K562 (cell line): ENCODE data around the gene NDUFB7. TPM values are rescaled to one million over a fixed set of nuclear protein-coding genes. Genes with fewer than 3 reads are reported as not detected.

Source experiments
- ADNP ChIP-seq: fragments of 200-800 bp; sonication (Bioruptor generic); IDR thresholded peaks from 2 replicates; pipeline ENCODE4 v1.6.1; 2016; ENCODE audit warnings: missing genetic modification characterization, missing compliant biosample characterization
- BRCA1 ChIP-seq, 2 experiments: fragments of 450-650 bp in 1 of 2; sonication (generic) in 1 of 2; formaldehyde crosslinking in 1 of 2; IDR thresholded peaks; 2 replicates each; pipeline versions ENCODE4 v1.5.0 to v1.6.1; 2017 to 2020; ENCODE audit warnings: mild to moderate bottlenecking in 1 of 2, missing genetic modification reagents in 1 of 2
- CBX8 ChIP-seq: fragments of 200-600 bp; sonication (generic); IDR thresholded peaks from 2 replicates; pipeline ENCODE4 v1.6.1; 2012; ENCODE audit warnings: borderline replicate concordance, mixed run types, low read depth, mild to moderate bottlenecking, moderate library complexity, mixed read lengths, low read length, control low read depth, inconsistent platforms; ENCODE audit not compliant: poor library complexity, severe bottlenecking; ENCODE audit errors: extremely low read depth
- DMBX1 ChIP-seq: fragments of 250-450 bp; sonication (Bioruptor Pico); IDR thresholded peaks from 2 replicates; pipeline ENCODE4 v1.8.0; 2022; ENCODE audit warnings: inconsistent platforms, mild to moderate bottlenecking, moderate library complexity, borderline replicate concordance
- EP400 ChIP-seq: fragments of 450-650 bp; IDR thresholded peaks from 2 replicates; pipeline ENCODE4 v1.6.1; 2017; ENCODE audit warnings: antibody characterized with exemption, mild to moderate bottlenecking, moderate library complexity
- ETS1 ChIP-seq: conservative IDR thresholded peaks from 2 replicates; pipeline ENCODE4 v1.6.1; 2011; ENCODE audit warnings: low read depth, mild to moderate bottlenecking, low read length; ENCODE audit not compliant: control insufficient read depth
- ETV5 ChIP-seq: sonication (generic); formaldehyde crosslinking; IDR thresholded peaks from 2 replicates; pipeline ENCODE4 v1.4.0; 2020; ENCODE audit warnings: low read depth, mild to moderate bottlenecking, missing genetic modification reagents
- HSF4 ChIP-seq: fragments of 250-450 bp; sonication (Bioruptor Pico); IDR thresholded peaks from 2 replicates; pipeline ENCODE4 v2.1.2; 2022; ENCODE audit warnings: mild to moderate bottlenecking, moderate library complexity, borderline replicate concordance
- MEIS2 ChIP-seq: fragments of 450-650 bp; IDR thresholded peaks from 2 replicates; pipeline ENCODE4 v1.6.1; 2014; ENCODE audit warnings: mild to moderate bottlenecking; ENCODE audit not compliant: partially characterized antibody
- MLLT1 ChIP-seq, 2 experiments: fragments of 450-650 bp; IDR thresholded peaks; 2 replicates each; pipeline ENCODE4 v1.6.1; 2016
- PATZ1 ChIP-seq: fragments of 250-450 bp; sonication (Bioruptor Pico); IDR thresholded peaks from 2 replicates; pipeline ENCODE4 v1.5.0; 2020; ENCODE audit warnings: mild to moderate bottlenecking, borderline replicate concordance
- PML ChIP-seq: IDR thresholded peaks from 2 replicates; pipeline ENCODE4 v1.6.1; 2012; ENCODE audit warnings: low read length, inconsistent platforms
- RAD51 ChIP-seq: fragments of 450-650 bp; IDR thresholded peaks from 2 replicates; pipeline ENCODE4 v1.7.1; 2016; ENCODE audit warnings: low read depth, mild to moderate bottlenecking, borderline replicate concordance
- SMARCB1 ChIP-seq: IDR thresholded peaks from 2 replicates; pipeline ENCODE4 v1.6.1; 2011; ENCODE audit warnings: improper control_type of control experiment, low read depth; ENCODE audit not compliant: insufficient read length
- U2AF2 ChIP-seq: fragments of 200-400 bp; formaldehyde crosslinking; optimal IDR thresholded peaks from 2 replicates; pipeline ENCODE3; 2017; ENCODE audit warnings: low read depth, mild to moderate bottlenecking, low read length
- ZBED1 ChIP-seq: IDR thresholded peaks from 2 replicates; pipeline ENCODE4 v1.6.1; 2014
- ZBTB12 ChIP-seq: fragments of 250-450 bp; sonication (Bioruptor Pico); IDR thresholded peaks from 2 replicates; pipeline ENCODE4 v1.4.0; 2020
- ZNF395 ChIP-seq: fragments of 200-800 bp; sonication (Bioruptor generic); IDR thresholded peaks from 2 replicates; pipeline ENCODE4 v1.6.1; 2017; ENCODE audit warnings: missing genetic modification characterization, missing compliant biosample characterization
- ZNF695 ChIP-seq: fragments of 450-650 bp; formaldehyde crosslinking; IDR thresholded peaks from 2 replicates; pipeline ENCODE4 v1.4.0; 2020; ENCODE audit warnings: mild to moderate bottlenecking, moderate library complexity
- ZNF79 ChIP-seq: fragments of 250-450 bp; sonication (Bioruptor Pico); IDR thresholded peaks from 2 replicates; pipeline ENCODE4 v1.4.0; 2020; ENCODE audit warnings: low read depth, mild to moderate bottlenecking, moderate library complexity
- polyA plus RNA-seq, 8 experiments: library from polyadenylated mRNA; depleted of rRNA in 4 of 8; stranded (reverse) in 5 of 8; unstranded in 3 of 8; fragments of >200 nt; fragmentation: Nextera tagmentation in 2 of 8; fragmentation: Illumina TruSeq in 1 of 8; extraction: Ambion mirVana in 2 of 8; extraction: Trizol in 1 of 8; gene quantifications; 2 replicates each; pipeline versions ENCODE4 v1.2.1 to v1.2.3, GENCODE V29; 2011 to 2014; ENCODE audit warnings: inconsistent platforms in 1 of 8, missing spikeins in 1 of 8
- total RNA-seq, 7 experiments: library from RNA; depleted of rRNA in 6 of 7; stranded (reverse); fragments of >200 nt in 6 of 7; fragmentation: Illumina TruSeq in 2 of 7; extraction: Trizol in 2 of 7; gene quantifications; 2 replicates each; pipeline versions ENCODE4 v1.2.1 to v1.2.3, GENCODE V29; 2011 to 2021; ENCODE audit warnings: low replicate concordance in 1 of 7

NDUFB7 gene
- total and polyA plus RNA-seq, 9 of the 15 experiments (the other 6 are each of a cell fraction or from before 2014, with no cell fraction given) = 14.9 to 842 (median 137) TPM

GRCh38 chr19:14529254-14530004, 42.4 kb downstream of the NDUFB7 start, which contains the start of gene TECR (continued):
- TF ChIP-seq SMARCB1 = no peak
- TF ChIP-seq MLLT1 (IDR thresholded peaks at IDR 0.05) = no peak
- TF ChIP-seq HSF4 (CRISPR knock-in tag) = no peak
- no peak for TF ChIP-seq DMBX1 (CRISPR knock-in tag)
- TF ChIP-seq MEIS2 = peak; percentile 92
- TF ChIP-seq ETS1 = no peak
- TF ChIP-seq U2AF2 = no peak
- no peak for TF ChIP-seq ZNF79 (CRISPR knock-in tag)
- TF ChIP-seq ZNF395 (CRISPR knock-in tag) = no peak
- no peak for TF ChIP-seq ZNF695 (CRISPR knock-in tag)
- TF ChIP-seq ZBTB12 = no peak
- no peak for TF ChIP-seq RAD51
- TF ChIP-seq BRCA1 (IDR thresholded peaks at IDR 0.05) = no peak
- no peak for TF ChIP-seq BRCA1 (CRISPR knock-in tag; IDR thresholded peaks at IDR 0.05)
- TF ChIP-seq CBX8 = no peak
- no peak for TF ChIP-seq PATZ1 (CRISPR knock-in tag)
- peak; percentile 51; the same call in 1 of the 2 replicates for TF ChIP-seq EP400
- peak; percentile 58; the same call in 1 of the 2 replicates for TF ChIP-seq ETV5 (CRISPR knock-in tag)
- TF ChIP-seq ADNP = no peak
- TF ChIP-seq ZBED1 = peak; percentile 37; the same call in 1 of the 2 replicates
- peak; percentile 79; the same call in 1 of the 2 replicates for TF ChIP-seq PML
